GM12873 (cell line): ENCODE measurements around the gene ACAD10.

ENCODE experiments used
- CTCF ChIP-seq: IDR thresholded peaks from 2 replicates; pipeline ENCODE4 v1.5.1; 2012; ENCODE audit warnings: low read depth, mild to moderate bottlenecking, moderate library complexity, low read length, control low read depth; ENCODE audit not compliant: insufficient read depth; ENCODE audit errors: missing control alignments

ACAD10 gene

GRCh38 chr12:111650912-111651311 is 34.9 kb upstream of the ACAD10 start:
- TF ChIP-seq CTCF, result no peak

GRCh38 chr12:111653596-111653995 is 32.3 kb upstream of the ACAD10 start:
- no peak for TF ChIP-seq CTCF

GRCh38 chr12:111655356-111655755 is 30.5 kb upstream of the ACAD10 start:
- no peak for TF ChIP-seq CTCF

- TF ChIP-seq CTCF, result no peak
Measured at GRCh38 chr12:111656016-111656415, 29.8 kb upstream of the ACAD10 start.

- no peak for TF ChIP-seq CTCF
Measured at GRCh38 chr12:111664499-111664898, 21.4 kb upstream of the ACAD10 start.

DNA sequence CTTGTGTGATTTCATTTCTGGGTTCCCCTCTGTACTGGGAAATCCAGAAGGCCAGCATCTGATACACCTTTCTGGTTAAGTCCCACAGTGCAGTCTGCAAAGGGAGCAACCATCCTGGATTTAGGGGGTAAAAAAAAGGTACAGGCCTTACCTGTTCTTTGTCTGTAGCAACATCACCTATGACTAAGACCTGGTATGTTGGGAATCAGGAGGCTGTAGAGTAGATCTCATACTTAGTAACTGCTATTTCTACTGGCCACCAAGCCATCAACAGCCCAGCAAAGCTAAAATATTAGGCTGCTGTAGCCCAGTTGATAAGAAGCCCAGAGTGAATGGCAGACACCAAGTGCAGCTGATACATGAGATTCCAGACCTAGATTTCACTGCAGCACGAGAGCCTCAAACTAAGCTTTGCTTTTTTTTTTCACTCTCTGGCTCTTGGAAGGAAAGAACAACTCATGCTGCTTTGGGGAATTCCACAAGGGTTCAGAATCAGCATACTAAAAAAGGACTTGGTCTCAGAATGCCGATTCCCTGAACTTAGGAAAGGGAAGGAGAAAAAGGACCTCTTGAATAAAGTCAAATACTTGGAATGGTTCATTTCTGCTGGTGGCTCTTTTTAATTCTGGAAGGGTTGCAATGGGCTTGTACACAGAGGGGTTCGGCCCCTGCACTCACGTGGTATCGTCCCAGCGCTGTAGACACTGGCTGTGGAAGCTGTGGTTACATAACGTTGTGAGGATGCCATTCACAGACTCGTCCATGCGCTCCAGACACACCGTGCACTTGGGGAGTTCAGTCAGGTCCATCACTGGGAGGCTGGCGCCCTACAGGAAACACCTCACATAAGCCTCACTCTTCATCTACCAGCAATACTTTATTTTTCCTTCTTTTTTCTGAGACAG is 20.6 kb upstream of the ACAD10 start:
- no peak for TF ChIP-seq CTCF

GRCh38 chr12:111672822-111673381 is 13.0 kb upstream of the ACAD10 start:
- no peak for TF ChIP-seq CTCF
